GM21423 (cell line): ENCODE data around the gene PAGE2B.
"Not testable (repeated sequence)": the region's sequence is repeated elsewhere in the genome, so short reads cannot be mapped to it uniquely, and the experiment has no call there.

Source experiments
- ATAC-seq: cut with Tn5 transposase; IDR thresholded peaks from one replicate; pipeline ENCODE4 v1.9.1; 2021; ENCODE audit warnings: mild to moderate bottlenecking, moderate library complexity; ENCODE audit not compliant: unreplicated experiment

Gene PAGE2B

GRCh38 chrX:55107911-55108310 is 33.1 kb downstream of the PAGE2B start:
- no peak for ATAC-seq

DNA sequence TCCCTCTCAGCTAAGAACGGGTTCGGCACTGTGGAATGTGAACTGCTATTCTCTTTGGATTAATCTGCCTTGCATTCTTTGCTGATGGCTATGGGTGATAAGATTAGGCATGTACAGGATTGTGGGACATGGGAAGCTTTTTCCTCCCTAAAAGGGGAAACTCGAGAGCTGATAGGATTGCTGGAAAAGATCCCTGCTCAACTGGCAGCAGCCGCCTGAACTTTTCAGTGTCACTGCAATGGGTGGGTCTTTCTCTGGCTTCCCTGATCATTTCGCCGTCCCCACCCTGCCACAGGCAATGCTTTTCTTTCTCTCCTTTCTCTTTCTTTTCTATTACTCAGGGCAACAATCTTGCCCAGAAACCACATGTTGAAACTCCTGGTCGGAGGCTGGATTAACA is 34.5 kb downstream of the PAGE2B start:
- ATAC-seq: no peak

DNA sequence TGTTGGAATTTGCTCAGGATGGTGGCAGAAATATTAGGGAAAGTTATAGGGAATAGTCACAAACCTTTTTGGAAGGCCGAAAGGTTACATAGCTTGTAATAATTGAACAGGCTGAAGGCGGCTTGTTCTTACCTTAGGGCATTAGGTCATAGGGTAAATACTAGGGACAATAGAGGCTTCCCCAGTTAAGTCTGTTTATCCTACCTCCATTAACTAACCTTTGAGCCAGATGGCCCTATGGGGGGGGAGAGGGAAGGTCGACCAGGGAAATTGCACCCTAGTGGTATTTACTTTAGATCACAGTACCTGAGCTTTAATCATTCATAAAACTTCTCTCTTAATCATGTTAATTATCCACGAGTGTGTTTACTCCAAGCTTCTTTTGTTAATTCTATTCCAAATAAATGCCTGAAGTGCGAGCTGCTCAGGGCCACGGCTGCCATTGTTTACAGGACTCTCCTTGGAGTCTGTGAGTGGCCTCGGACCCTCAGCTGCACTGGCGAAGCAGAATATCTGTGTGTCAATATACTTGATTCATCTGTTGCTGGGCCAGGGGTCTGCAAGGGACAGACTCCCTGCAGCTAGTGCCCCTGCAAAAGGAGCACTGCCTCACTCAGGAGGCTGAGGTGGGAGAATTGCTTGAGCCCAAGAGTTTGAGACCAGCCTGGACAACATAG is 36.9 kb downstream of the PAGE2B start:
- ATAC-seq: no peak

GRCh38 chrX:55116589-55116988 is 41.8 kb downstream of the PAGE2B start:
- ATAC-seq: not testable (repeated sequence)

DNA sequence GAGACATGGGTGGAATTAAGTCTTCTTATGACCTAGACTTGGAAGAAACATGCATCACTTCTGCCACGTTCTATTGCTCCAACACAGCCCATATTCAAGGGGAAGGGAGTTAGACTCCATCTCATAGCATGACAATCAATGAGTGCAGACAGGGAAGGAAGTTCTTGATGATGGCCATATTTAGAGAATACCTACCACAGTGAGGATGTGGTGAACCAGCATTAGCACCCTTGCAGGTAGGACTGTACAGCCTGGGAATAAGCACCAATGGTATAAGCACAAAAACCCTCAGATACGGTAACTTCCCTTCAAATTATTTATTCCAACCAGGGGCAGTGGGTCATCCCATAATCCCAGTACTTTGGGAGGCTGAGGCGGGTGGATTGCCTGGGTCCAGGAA is 43.7 kb downstream of the PAGE2B start:
- ATAC-seq: no peak

DNA sequence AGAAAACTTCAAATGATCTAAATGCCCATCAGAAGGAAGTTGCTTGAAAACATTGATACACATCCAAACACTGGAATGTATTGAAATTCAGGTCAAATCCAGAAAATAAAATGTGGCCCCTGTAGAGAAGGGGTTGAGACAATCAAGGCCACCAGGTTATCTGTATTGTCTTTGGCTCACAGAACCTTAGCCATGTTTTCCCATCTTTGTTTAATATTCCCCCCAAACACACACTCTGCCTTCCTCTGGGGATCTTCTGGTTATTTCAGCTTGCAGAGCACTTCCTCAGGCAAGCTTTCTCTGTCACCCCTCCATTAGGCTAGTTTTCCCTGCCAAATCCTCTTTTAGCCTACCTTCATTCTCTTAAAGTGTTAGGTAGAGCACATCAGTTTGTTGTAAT is 44.4 kb downstream of the PAGE2B start:
- no peak for ATAC-seq

- no peak for ATAC-seq
These were observed 44.9 kb downstream of the PAGE2B start for GRCh38 chrX:55119712-55120111.

- ATAC-seq: no peak
These were observed 46.0 kb downstream of the PAGE2B start for GRCh38 chrX:55120761-55121358.

- no peak for ATAC-seq
These were observed 49.1 kb downstream of the PAGE2B start for GRCh38 chrX:55123900-55124299.

DNA sequence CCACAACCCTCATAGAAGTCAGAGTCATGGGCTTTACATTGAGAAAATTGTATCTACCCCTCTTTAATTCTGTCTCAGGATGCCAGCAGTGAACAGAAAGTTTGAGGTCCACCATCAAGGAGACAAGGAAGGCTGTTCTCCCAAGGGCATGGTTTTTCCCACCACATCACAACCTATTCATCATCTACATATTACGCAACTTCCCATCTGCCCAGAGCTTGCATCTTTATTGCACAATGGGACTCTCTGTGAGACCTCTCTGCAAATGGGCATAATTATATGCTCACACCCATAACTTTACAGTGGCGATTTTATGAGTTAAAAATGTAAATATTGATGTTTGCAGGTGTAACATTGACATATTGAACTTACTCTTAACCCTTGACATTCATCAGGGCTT is 52.9 kb downstream of the PAGE2B start:
- ATAC-seq: no peak
